Ascending aorta (tissue), 2 donors: Measurements from ENCODE around the gene CBR1. TPM values are rescaled to one million over a fixed set of nuclear protein-coding genes. Genes with fewer than 3 reads are reported as not detected.

Experiments
- DNase-seq, 2 donors: peaks; one replicate each; pipeline ENCODE4 v3.0.0-alpha.2; 2019; ENCODE audit warnings: low spot score in 2 of 2
- H3K27ac ChIP-seq, 2 donors: fragments of 200-600 bp; sonication (generic); one replicate each; pipeline ENCODE4 v1.5.1; 2016 to 2017; ENCODE audit warnings: mild to moderate bottlenecking in 1 of 2
- H3K27me3 ChIP-seq: fragments of 200-600 bp; sonication (generic); one replicate; pipeline ENCODE4 v1.5.1; 2017
- H3K36me3 ChIP-seq, 2 donors: fragments of 200-600 bp; sonication (generic); one replicate each; pipeline ENCODE4 v1.5.1; 2016
- H3K4me1 ChIP-seq, 2 donors: fragments of 200-600 bp; sonication (generic); one replicate each; pipeline ENCODE4 v1.5.1; 2016 to 2017; ENCODE audit warnings: mild to moderate bottlenecking in 1 of 2
- H3K4me3 ChIP-seq, 2 donors: fragments of 200-600 bp; sonication (generic); one replicate each; pipeline ENCODE4 v1.5.1; 2016 to 2017; ENCODE audit warnings: mild to moderate bottlenecking in 1 of 2
- H3K9me3 ChIP-seq, 2 donors: fragments of 200-600 bp; sonication (generic); one replicate each; pipeline ENCODE4 v1.5.1; 2016
- intact Hi-C: fragments of 100-400 bp; cut with DNase I; formaldehyde crosslinking; loops from one replicate; pipeline ENCODE4 v1.15.1; 2023
- total RNA-seq: library from RNA; depleted of rRNA; stranded (reverse); fragments of >200 nt; gene quantifications from one replicate; pipeline ENCODE4 v1.1.0, GENCODE V29; 2016
- TF ChIP-seq, protein P1 (sequence below), 3 experiments: fragments of 200-600 bp in 2 of 3; fragments of 450-650 bp in 1 of 3; sonication (generic) in 2 of 3; IDR thresholded peaks; one replicate each; pipeline ENCODE4 v1.5.1; 2016 to 2019; ENCODE audit warnings: antibody characterized with exemption in 3 of 3, mild to moderate bottlenecking in 1 of 3, moderate library complexity in 1 of 3

Gene CBR1
- total RNA-seq, 1 donor from 2014 or later = 101 TPM

DNA sequence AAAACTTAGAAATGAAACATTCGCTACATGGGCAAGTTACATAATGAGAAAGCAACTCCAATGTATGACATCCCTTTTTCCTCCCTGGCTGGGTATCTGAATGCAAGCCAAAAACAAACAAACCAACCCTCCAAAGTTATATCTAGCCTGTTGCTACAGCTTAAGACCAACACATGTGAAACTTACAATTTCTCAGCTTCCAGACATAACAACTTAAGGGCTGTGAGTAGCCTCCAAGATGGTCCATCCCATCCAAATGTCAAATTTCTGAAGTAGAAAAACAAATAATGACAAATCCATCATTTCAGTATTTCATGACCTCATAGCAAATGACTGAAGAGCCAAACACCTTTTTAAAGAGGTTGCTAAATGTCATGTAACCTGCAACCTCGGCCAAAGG lies 29.4 kb upstream of the CBR1 start:
- intact Hi-C loops = no loop called here
- DNase-seq = no peak
- Histone ChIP-seq H3K27ac (peak overlapping the region; percentile 44 to 49), H3K4me3 (no peak overlapping the region), H3K36me3 (peaks cover 48 to 74% of the 10 kb centered on the region in 2 donors), H3K4me1 (peaks cover 0 to 4% of the 10 kb centered on the region in 2 donors), H3K9me3 (no peaks in the 10 kb centered on the region), H3K27me3 (no peaks in the 10 kb centered on the region)
- TF ChIP-seq, protein P1, sequence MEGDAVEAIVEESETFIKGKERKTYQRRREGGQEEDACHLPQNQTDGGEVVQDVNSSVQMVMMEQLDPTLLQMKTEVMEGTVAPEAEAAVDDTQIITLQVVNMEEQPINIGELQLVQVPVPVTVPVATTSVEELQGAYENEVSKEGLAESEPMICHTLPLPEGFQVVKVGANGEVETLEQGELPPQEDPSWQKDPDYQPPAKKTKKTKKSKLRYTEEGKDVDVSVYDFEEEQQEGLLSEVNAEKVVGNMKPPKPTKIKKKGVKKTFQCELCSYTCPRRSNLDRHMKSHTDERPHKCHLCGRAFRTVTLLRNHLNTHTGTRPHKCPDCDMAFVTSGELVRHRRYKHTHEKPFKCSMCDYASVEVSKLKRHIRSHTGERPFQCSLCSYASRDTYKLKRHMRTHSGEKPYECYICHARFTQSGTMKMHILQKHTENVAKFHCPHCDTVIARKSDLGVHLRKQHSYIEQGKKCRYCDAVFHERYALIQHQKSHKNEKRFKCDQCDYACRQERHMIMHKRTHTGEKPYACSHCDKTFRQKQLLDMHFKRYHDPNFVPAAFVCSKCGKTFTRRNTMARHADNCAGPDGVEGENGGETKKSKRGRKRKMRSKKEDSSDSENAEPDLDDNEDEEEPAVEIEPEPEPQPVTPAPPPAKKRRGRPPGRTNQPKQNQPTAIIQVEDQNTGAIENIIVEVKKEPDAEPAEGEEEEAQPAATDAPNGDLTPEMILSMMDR (IDR thresholded peaks at IDR 0.05) = no peak

DNA sequence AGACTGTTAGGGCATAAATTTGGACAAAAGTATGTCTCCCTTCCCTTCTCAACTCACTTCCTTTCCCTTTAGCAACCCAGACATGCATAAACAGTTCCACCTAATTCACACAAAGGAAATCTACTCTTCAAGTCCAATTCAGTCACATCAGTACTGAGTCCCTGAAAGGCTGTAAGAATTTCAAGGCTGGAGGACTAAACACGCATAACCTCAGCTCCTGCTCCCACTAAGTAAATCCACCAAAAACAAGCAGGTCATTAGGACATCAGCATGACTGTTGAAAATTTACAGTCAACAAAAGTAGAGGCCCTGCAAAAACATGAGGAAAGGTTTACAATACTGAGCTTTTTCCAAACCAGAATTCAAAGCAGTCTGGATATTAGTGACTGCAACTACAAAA lies 27.9 kb upstream of the CBR1 start:
- H3K4me1 ChIP-seq = peaks cover 0 to 4% of the 10 kb centered on the region in 2 donors
- no peaks in the 10 kb centered on the region for H3K27me3 ChIP-seq
- H3K36me3 ChIP-seq = peaks cover 48 to 76% of the 10 kb centered on the region in 2 donors
- DNase-seq = no peak
- H3K9me3 ChIP-seq = no peaks in the 10 kb centered on the region
- H3K27ac ChIP-seq = no peak overlapping the region
- no peak overlapping the region for H3K4me3 ChIP-seq
- TF ChIP-seq, protein P1 (IDR thresholded peaks at IDR 0.05) = no peak
- intact Hi-C loops = no loop called here

DNA sequence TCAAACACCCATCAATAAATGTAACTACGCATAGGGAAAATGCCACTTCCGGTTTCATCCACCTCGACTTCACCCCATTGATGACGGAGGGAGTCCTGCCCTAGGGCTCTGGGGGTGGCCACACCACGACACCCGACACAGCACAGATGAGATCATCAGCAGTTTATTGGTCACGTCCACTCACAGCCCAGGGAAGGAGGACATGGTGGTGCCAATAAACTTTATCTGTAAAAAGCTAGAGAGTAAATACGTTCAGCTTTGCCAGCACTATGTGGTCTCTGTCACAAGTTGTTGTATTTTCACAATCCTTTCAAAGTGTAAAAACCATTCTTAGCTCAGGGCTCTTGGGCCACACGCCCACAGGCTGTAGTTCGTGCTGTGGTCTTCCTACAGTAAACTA lies 25.8 kb upstream of the CBR1 start:
- Histone ChIP-seq H3K4me3 (no peak overlapping the region), H3K36me3 (peaks cover 44 to 73% of the 10 kb centered on the region in 2 donors), H3K9me3 (no peaks in the 10 kb centered on the region), H3K27ac (no peak overlapping the region), H3K4me1 (peaks cover 0 to 4% of the 10 kb centered on the region in 2 donors), H3K27me3 (no peaks in the 10 kb centered on the region)
- intact Hi-C loops = no loop called here
- DNase-seq = no peak
- TF ChIP-seq, protein P1 (IDR thresholded peaks at IDR 0.05) = no peak

DNA sequence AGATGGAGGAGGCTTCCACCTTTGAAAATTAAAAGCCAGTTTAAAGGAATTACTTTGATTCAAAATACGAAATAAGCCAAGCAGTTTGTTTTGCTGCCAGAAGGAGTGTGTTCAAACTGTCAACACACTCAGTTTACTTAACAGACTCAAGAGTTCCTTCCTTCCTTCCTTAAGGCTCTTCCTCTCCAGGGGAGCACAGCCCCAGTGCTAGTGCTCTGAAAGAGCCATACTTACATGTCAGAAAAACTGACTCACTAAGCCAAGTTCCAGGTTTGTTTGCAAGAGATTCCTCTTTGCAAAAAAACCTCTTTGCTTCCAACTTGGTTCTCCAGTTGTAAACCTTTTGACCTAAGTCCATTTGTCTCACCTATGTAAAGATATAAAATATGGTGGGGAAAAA lies 23.8 kb upstream of the CBR1 start:
- no peak overlapping the region for H3K4me3 ChIP-seq
- no peaks in the 10 kb centered on the region for H3K4me1 ChIP-seq
- H3K9me3 ChIP-seq = no peaks in the 10 kb centered on the region
- intact Hi-C loops = no loop called here
- TF ChIP-seq, protein P1 (IDR thresholded peaks at IDR 0.05) = no peak
- DNase-seq = no peak
- H3K27ac ChIP-seq = no peak overlapping the region
- H3K36me3 ChIP-seq = peaks cover 54 to 87% of the 10 kb centered on the region in 2 donors
- no peaks in the 10 kb centered on the region for H3K27me3 ChIP-seq

DNA sequence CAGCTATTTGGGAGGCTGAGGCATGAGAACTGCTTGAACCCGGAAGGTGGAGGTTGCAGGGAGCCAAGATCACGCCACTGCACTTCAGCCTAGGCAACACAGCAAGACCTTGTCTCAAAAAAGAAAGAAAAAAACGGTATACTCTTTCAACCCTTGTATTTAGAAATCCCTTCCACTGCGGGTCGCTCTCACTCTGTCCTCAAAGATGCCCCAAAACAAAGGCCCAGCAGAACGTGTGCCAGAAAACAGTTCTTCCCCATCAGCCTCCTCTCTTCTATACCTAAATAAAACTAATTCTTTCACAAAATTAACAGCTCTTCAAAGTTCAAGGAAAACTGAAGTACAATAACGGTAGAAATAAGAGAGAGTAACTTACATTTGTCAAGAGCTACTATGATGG lies 22.7 kb upstream of the CBR1 start:
- no peak overlapping the region for H3K4me3 ChIP-seq
- no peak overlapping the region for H3K27ac ChIP-seq
- no peaks in the 10 kb centered on the region for H3K9me3 ChIP-seq
- intact Hi-C loops = no loop called here
- no peaks in the 10 kb centered on the region for H3K27me3 ChIP-seq
- DNase-seq = peak in 1 of 2 donors; percentile 30
- peaks cover 61 to 88% of the 10 kb centered on the region in 2 donors for H3K36me3 ChIP-seq
- TF ChIP-seq, protein P1 (IDR thresholded peaks at IDR 0.05) = no peak
- H3K4me1 ChIP-seq = no peaks in the 10 kb centered on the region

DNA sequence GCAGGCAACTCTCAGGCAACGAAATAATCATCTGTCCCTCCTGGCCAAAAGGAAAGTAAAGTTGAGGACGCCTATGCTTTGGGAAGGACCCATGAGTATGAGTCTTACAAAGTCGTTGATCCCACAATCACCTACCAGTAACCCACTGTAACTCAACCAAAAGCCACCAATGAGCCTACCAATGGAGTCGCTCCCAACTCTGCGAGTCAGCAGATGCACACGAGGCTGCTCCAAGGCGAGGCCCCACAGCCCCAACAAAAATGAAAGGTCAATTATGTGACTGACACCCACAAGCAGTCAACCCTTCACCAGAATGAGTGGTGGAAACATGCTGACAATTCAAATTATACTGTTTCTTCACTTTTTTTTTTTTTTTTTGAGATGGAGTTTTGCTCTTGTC lies 21.5 kb upstream of the CBR1 start:
- Histone ChIP-seq H3K36me3 (peaks cover 57 to 88% of the 10 kb centered on the region in 2 donors), H3K27ac (no peak overlapping the region)
- TF ChIP-seq, protein P1 (IDR thresholded peaks at IDR 0.05) = no peak

More for the DNA sequence above, 21.5 kb upstream of the CBR1 start:
- no peaks in the 10 kb centered on the region for H3K9me3 ChIP-seq
- H3K4me1 ChIP-seq = no peaks in the 10 kb centered on the region
- no peak overlapping the region for H3K4me3 ChIP-seq
- intact Hi-C loops = no loop called here
- peak in 1 of 2 donors; percentile 15 for DNase-seq
- no peaks in the 10 kb centered on the region for H3K27me3 ChIP-seq
